Stimulated activated CD4-positive, alpha-beta T cell treated with anti-CD3 and anti-CD28 coated beads, Interleukin-15, amount 100 ng/mL, for 24 hours (primary cell): ENCODE measurements around the gene RASIP1.
"Not testable (repeated sequence)": the region's sequence is repeated elsewhere in the genome, so short reads cannot be mapped to it uniquely, and the experiment has no call there.

Experiments
- DNase-seq: peaks from one replicate; pipeline ENCODE4 v3.0.0-alpha.2; 2020

RASIP1 gene

DNA sequence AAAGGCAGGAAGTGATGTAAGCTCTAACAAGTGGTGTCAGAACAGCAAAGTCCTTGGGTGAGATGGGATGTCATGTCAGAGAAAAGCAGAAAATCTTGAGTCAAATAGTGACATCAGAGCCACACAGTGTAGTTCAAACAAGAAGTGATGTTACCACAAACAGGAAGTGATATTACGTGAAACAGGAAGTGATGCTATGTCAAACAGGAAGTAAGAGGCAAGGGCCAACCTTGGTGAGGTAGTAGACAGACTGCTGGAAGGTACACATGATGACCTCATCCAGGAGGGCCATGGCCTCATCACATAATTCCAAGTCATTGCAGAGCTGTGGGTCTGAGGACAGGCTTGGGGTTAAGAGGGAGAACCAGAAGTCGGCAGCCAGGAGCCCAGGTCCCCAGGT is 13.9 kb downstream of the RASIP1 start:
- no peak for DNase-seq

DNA sequence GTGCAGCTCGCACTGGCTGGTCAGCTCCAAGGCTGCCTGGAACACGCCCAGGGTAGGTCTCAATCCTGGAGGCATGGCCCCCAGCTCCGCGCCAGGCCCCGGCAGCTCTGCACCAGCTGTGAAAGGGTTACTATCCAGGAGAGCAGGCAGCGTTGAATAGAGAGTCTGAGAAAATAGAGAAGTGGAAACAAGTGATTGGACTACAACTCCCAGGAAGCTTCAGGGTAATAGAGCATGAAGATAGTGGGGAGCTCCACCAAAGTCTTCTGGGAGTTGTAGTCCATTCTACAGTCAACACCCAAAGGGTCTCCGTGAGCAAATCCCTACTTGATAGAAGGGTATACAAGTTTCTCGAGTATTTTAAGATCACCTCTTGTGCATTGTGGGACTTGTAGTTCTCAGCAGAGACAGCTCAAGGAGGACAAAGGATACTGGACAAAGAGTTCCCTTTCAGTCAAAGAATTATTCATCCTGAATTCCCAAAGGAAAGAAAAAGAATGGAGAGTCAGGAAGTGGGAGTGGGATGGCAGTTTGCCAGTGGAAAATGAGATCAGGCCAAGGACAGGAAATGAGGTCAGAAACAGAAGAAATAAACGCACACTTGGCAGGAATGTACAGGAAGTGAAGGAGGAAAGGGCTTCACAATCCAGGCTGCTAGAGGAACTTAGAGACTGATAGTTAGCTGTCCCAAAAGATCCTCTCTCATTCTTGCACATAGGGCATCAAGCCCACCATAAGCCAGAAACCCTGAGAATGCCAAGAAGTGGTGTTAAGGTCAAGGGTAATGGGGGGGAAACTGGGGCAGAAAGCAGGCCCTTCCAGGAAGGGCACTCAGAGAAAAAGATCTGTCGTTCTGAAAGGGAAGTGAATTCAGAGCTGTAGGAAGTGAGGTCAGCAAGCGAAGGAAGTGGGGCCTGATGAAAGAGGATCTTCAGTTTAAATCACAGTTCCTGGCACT is 15.3 kb downstream of the RASIP1 start:
- no peak for DNase-seq

DNA sequence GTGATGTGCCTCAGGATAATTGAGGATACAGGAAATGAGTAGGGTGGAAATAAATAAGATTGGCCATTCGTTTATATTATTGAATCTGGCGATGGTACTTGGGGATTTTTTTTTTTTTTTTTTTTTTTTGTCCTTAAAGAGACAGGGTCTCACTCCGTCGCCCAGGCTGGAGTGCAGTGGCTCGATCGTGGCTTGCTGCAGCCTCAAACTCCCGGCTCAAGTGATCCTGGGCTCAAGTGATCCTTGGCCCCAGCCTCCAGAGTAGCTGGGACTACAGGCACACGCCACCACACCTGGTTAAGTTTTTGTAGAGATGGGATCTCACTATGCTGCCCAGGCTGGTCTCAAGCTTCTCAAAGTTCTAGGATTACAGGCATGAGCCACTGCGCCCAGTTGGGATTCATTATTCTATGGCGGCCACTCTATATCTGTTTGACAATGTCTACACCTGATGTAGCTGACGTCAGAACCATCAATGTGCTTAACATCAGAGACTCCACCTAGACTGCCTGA is 18.2 kb downstream of the RASIP1 start:
- no peak for DNase-seq

- peak; percentile 95 for DNase-seq
Observed at GRCh38 chr19:48720613-48721296, 19.7 kb downstream of the RASIP1 start.

DNA sequence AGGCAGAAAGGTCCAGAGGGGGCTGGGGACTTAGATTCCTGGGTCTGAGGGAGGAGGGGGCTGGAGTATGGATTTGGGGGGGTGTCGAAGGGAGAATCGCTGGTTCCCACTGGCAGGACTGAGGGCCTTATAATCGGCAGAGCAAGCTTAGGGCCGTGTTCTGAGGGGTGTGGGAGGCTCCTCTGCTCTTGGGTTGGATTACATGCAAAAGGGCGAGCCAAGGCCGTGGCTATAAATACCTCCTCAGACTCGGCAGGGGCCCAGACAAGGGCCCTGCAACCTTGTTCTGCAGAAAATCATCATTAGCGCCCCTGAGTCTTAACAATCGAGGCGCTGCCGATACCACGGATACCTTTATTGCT is 20.2 kb downstream of the RASIP1 start:
- no peak for DNase-seq

DNA sequence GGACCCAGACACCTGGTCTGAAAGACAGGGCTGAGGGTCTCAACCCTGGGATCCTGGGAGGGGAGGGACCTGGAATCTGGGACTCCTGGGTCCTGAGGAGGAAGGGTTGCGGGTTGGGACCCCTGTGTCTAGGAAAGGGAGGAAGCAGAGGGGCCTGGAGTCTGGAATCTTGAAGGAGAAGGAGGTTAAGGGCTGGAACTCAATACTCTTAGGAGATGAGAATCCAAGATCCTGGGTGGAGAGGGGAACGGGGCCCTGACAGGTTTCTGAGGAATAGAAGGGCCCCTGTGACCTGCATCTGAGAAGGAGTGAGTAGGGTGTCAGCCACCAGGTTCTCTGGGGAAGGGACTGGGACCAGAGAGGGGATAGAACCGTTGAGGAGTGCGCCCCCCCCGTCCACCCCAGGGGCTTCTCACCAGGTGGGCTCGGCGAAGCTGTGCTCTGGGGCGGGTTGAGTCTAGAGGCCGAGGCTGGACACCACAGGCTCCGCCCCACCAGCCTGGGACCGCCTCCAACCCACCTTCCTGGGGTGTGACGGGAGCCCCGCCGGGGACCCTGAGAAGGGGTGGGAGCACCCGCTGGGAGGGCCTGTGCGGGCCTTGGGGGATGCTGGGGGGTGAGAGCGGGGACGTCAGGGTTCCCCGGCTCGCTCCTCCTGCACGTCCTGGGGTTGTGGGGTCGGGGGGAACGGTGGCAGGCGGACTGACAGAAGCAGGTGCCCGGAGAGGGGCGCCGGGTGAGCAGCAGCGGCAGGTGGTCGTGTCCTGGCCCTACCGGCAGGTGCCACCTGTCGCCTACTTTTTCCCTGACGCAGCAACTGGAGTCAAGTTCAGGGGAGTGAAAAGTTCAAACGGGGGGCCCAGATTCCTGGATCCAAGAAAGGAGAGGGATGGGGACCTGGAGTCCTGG is 20.9 kb downstream of the RASIP1 start, which contains the start of gene MAMSTR:
TSS of gene MAMSTR (minus strand) at position 463 of the 909 bp plus-strand sequence. CDS start 694 bp downstream, outside the sequence.
- no peak for DNase-seq

DNA sequence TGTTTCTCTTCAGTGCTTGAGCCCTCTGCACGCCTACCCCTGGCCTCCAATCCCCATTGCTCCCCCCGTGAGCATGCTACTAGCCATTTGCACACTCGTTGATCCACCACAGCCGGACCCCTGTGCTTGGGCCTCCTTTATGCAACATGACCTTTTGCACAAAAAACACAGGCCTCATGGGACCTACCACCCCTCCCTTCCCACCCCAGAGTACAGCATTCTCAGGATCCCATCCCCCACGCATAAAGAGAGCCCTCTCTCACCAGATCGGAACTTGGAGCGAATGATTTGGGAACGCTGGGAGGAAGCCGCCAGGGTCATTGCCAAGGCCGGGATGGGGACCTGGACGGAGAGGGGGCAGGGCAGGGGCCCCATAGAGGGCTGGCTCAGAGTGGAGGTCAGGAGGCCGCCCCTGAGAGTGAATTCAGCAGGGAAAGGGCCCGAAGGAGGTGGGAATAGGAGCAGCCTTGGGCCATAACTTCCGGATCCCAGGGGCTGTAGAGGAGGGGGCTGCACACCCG is 21.6 kb downstream of the RASIP1 start:
- DNase-seq: no peak

- not testable (repeated sequence) for DNase-seq
Observed at GRCh38 chr19:48718106-48718505, 22.3 kb downstream of the RASIP1 start.

GRCh38 chr19:48716562-48717291 is 23.7 kb downstream of the RASIP1 start:
- DNase-seq: no peak

DNA sequence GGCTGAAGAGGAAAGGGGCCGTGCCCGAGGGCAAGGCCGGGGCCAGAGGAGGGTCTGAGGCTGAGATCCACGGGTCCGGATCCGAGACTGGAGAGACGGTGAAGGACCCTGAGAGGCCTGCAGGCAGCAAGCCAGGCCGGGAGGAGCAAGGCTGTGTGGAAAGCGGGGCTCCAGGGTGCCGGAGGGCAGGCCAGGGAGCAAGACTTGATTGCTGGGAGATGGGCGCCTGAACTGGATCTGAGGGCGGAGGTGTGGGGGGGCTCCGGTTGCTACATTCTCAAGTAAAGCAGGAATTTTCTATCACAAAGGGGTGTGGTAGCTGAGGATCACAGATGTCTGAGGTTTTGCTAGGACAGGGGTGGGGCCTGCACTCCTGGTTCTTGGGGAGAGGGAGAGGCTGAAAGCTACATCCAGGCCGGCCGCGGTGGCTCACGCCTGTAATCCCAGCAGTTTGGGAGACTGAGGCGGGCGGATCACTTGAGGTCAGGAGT is 24.7 kb downstream of the RASIP1 start:
- DNase-seq: no peak

- DNase-seq: no peak
Observed at GRCh38 chr19:48714759-48715675, 25.4 kb downstream of the RASIP1 start.

DNA sequence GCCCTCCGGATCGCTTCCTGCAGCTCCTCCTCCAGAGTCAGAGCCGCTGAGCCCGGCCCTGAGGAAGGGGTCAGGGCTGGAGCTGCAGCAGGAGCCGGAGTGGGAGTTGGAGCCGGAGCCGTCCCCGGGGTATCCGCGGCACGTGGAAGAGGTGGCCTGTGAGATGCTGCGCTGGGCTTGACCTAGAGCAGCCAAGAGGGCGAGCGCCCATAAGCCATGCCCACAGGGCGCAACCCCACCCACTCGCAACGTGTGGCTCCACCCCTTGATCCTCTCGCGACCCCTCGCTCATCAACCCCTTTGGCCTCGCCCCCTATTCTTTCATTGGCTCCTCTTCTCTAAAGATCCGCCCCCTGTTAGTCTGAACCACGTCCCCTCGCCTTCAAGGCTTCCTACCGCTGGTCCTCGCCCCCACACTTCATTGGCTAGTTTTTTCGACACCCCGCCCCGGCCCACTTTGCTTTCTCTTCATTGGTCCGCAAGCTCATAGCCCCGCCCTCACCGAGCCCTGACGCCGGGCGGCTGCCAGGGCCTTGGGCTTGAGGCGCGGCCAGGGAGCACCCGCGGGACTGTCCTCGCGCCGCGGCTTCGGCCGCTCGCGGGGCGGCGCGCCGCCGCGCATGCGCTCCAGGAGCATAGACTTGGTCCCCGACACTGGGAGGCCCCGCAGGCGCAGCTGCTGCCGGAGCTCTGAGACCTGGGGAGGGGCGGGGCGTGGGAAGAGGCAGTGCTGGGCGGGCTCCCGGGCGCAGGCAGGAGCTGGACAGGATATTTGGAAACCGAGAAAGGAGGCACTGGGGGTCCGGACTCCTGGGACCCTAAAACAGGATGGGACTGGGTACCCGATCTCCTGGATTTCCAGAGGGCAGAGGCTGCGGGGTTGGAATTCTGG is 26.3 kb downstream of the RASIP1 start:
- peak; percentile 99 for DNase-seq

- DNase-seq: no peak
Observed at GRCh38 chr19:48713041-48713863, 27.2 kb downstream of the RASIP1 start.

GRCh38 chr19:48711106-48711662 is 29.2 kb downstream of the RASIP1 start:
- no peak for DNase-seq

- DNase-seq: no peak
Observed at GRCh38 chr19:48708471-48708870, 31.9 kb downstream of the RASIP1 start.

DNA sequence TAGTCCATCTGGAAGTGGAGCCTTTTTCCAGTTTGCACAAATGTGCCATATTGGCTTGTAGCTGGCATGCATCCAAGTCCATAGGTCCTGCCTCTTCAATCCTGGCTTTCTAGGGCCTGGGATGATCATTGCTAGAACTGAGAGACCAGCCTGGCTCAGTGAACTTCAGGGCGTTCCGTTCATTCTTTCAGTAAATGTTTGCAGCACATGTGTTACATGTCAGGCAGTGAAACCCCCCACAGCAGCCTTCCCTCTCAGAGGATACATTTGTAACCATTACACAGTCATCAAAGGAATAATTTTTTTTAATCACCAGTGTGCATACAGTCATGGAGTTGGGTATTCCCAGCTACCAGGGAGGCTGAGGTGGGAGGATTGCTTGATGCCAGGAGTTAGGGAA is 35.0 kb downstream of the RASIP1 start:
- DNase-seq: no peak

- no peak for DNase-seq
Observed at GRCh38 chr19:48703316-48703715, 37.1 kb downstream of the RASIP1 start.

DNA sequence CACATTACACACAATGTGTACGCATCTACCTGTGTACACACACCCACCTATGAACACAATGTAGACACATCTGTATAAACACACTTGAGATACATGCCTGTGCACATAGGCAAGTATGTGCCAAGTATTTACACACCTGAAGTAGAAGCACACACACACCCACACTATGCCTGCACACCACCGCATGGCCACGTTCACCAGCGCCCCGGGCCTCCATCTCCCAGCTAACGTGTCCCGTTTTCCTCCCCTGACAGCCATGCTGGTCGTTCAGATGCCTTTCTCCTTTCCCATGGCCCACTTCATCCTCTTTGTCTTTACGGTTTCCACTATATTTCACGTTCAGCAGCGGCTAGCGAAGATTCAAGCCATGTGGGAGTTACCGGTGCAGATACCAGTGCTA is 37.7 kb downstream of the RASIP1 start:
- DNase-seq: no peak
